NOMO-1 (cell line): ENCODE results near the gene RERGL.
"Not testable (repeated sequence)": the region's sequence is repeated elsewhere in the genome, so short reads cannot be mapped to it uniquely, and the experiment has no call there.

Experiments used
- DNase-seq, 2 experiments: peaks; one replicate each; lab custom pipeline; 2025; ENCODE audit not compliant: unreplicated experiment in 2 of 2; lab: John Stamatoyannopoulos, UW

Gene RERGL

GRCh38 chr12:18040060-18040742 is 49.8 kb downstream of the RERGL start:
- DNase-seq, result not testable (repeated sequence)
